EL (cell line): ENCODE measurements around the gene LPIN3.

Source experiments
- DNase-seq: peaks from one replicate; pipeline ENCODE4 v3.0.0-alpha.2; 2016

LPIN3 gene

GRCh38 chr20:41394931-41395666 lies 54.5 kb downstream of the LPIN3 start:
- no peak for DNase-seq

- no peak for DNase-seq
These were observed 55.3 kb downstream of the LPIN3 start for GRCh38 chr20:41395667-41396664.

GRCh38 chr20:41398408-41398807 lies 57.8 kb downstream of the LPIN3 start:
- no peak for DNase-seq

GRCh38 chr20:41403604-41404003 lies 63.0 kb downstream of the LPIN3 start:
- no peak for DNase-seq

- DNase-seq = no peak
These were observed 64.8 kb downstream of the LPIN3 start for GRCh38 chr20:41405436-41405835.

- DNase-seq = no peak
These were observed 65.7 kb downstream of the LPIN3 start for GRCh38 chr20:41406353-41406752.

GRCh38 chr20:41406896-41407444 lies 66.3 kb downstream of the LPIN3 start:
- DNase-seq = no peak

GRCh38 chr20:41407607-41408006 lies 67.0 kb downstream of the LPIN3 start:
- DNase-seq = no peak

GRCh38 chr20:41408156-41408794 lies 67.7 kb downstream of the LPIN3 start:
- no peak for DNase-seq

- no peak for DNase-seq
These were observed 68.4 kb downstream of the LPIN3 start for GRCh38 chr20:41408986-41409385.
